GM23338 (cell line): ENCODE measurements around the gene ATP10A.

ENCODE experiments used
- CREB1 ChIP-seq: fragments of 250-450 bp; sonication (Bioruptor Pico); IDR thresholded peaks from 2 replicates; pipeline ENCODE4 v1.5.0; 2020; ENCODE audit warnings: low read depth, mild to moderate bottlenecking, moderate library complexity
- ETS1 ChIP-seq: IDR thresholded peaks from 2 replicates; pipeline ENCODE4 v1.6.1; 2016; ENCODE audit warnings: antibody characterized with exemption
- EZH2 ChIP-seq: fragments of 200-600 bp; sonication (generic); IDR thresholded peaks from one replicate; pipeline ENCODE4 v1.8.0; 2017; ENCODE audit warnings: antibody characterized with exemption, mild to moderate bottlenecking, low read depth; ENCODE audit not compliant: unreplicated experiment
- EZH2phosphoT487 ChIP-seq: fragments of 200-600 bp; sonication (generic); IDR thresholded peaks from one replicate; pipeline ENCODE4 v1.8.1; 2018; ENCODE audit warnings: antibody characterized with exemption; ENCODE audit not compliant: unreplicated experiment
- JUNB ChIP-seq: IDR thresholded peaks from one replicate; pipeline ENCODE4 v1.6.1; 2016; ENCODE audit warnings: antibody characterized with exemption; ENCODE audit not compliant: unreplicated experiment
- NANOG ChIP-seq: IDR thresholded peaks from 2 replicates; pipeline ENCODE4 v1.6.1; 2016; ENCODE audit warnings: antibody characterized with exemption, borderline replicate concordance
- POLR2AphosphoS5 ChIP-seq: IDR thresholded peaks from 2 replicates; pipeline ENCODE4 v1.6.1; 2016; ENCODE audit warnings: antibody characterized with exemption, low read depth
- STAT1 ChIP-seq: IDR thresholded peaks from one replicate; pipeline ENCODE4 v1.6.1; 2016; ENCODE audit warnings: antibody characterized with exemption; ENCODE audit not compliant: unreplicated experiment
- ZNF114 ChIP-seq: fragments of 250-450 bp; sonication (Bioruptor Pico); IDR thresholded peaks from 2 replicates; pipeline ENCODE4 v1.5.0; 2020; ENCODE audit warnings: mild to moderate bottlenecking, moderate library complexity
- ZNF331 ChIP-seq: fragments of 250-450 bp; sonication (Bioruptor Pico); IDR thresholded peaks from 2 replicates; pipeline ENCODE4 v1.5.0; 2020; ENCODE audit warnings: low read depth, mild to moderate bottlenecking, moderate library complexity
- ZNF462 ChIP-seq: fragments of 250-450 bp; sonication (Bioruptor Pico); IDR thresholded peaks from 2 replicates; pipeline ENCODE4 v1.5.0; 2020; ENCODE audit warnings: mild to moderate bottlenecking, moderate library complexity
- TF ChIP-seq, protein P1 (sequence below), 2 experiments: fragments of 200-600 bp in 1 of 2; sonication (generic) in 1 of 2; conservative IDR thresholded peaks; 2 replicates each; pipeline versions ENCODE4 v1.5.1 to v1.6.1; 2016 to 2017; ENCODE audit warnings: antibody characterized with exemption in 2 of 2, low read depth in 2 of 2, mild to moderate bottlenecking in 2 of 2, moderate library complexity in 1 of 2
- TF ChIP-seq, protein P2 (sequence below): IDR thresholded peaks from one replicate; pipeline ENCODE4 v1.6.1; 2018; ENCODE audit warnings: antibody characterized with exemption; ENCODE audit not compliant: unreplicated experiment

- no peak for TF ChIP-seq EZH2
- no peak for TF ChIP-seq CREB1
- TF ChIP-seq, protein P1, sequence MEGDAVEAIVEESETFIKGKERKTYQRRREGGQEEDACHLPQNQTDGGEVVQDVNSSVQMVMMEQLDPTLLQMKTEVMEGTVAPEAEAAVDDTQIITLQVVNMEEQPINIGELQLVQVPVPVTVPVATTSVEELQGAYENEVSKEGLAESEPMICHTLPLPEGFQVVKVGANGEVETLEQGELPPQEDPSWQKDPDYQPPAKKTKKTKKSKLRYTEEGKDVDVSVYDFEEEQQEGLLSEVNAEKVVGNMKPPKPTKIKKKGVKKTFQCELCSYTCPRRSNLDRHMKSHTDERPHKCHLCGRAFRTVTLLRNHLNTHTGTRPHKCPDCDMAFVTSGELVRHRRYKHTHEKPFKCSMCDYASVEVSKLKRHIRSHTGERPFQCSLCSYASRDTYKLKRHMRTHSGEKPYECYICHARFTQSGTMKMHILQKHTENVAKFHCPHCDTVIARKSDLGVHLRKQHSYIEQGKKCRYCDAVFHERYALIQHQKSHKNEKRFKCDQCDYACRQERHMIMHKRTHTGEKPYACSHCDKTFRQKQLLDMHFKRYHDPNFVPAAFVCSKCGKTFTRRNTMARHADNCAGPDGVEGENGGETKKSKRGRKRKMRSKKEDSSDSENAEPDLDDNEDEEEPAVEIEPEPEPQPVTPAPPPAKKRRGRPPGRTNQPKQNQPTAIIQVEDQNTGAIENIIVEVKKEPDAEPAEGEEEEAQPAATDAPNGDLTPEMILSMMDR (conservative IDR thresholded peaks at IDR 0.05; ENCODE audit: low read depth in 2 of 2): no peak
- no peak for TF ChIP-seq ZNF462
- TF ChIP-seq JUNB: no peak
- TF ChIP-seq EZH2phosphoT487: no peak
- TF ChIP-seq, protein P2, sequence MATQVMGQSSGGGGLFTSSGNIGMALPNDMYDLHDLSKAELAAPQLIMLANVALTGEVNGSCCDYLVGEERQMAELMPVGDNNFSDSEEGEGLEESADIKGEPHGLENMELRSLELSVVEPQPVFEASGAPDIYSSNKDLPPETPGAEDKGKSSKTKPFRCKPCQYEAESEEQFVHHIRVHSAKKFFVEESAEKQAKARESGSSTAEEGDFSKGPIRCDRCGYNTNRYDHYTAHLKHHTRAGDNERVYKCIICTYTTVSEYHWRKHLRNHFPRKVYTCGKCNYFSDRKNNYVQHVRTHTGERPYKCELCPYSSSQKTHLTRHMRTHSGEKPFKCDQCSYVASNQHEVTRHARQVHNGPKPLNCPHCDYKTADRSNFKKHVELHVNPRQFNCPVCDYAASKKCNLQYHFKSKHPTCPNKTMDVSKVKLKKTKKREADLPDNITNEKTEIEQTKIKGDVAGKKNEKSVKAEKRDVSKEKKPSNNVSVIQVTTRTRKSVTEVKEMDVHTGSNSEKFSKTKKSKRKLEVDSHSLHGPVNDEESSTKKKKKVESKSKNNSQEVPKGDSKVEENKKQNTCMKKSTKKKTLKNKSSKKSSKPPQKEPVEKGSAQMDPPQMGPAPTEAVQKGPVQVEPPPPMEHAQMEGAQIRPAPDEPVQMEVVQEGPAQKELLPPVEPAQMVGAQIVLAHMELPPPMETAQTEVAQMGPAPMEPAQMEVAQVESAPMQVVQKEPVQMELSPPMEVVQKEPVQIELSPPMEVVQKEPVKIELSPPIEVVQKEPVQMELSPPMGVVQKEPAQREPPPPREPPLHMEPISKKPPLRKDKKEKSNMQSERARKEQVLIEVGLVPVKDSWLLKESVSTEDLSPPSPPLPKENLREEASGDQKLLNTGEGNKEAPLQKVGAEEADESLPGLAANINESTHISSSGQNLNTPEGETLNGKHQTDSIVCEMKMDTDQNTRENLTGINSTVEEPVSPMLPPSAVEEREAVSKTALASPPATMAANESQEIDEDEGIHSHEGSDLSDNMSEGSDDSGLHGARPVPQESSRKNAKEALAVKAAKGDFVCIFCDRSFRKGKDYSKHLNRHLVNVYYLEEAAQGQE: no peak
- TF ChIP-seq POLR2AphosphoS5: no peak
- no peak for TF ChIP-seq NANOG
- TF ChIP-seq ETS1: no peak
- TF ChIP-seq STAT1: no peak
- no peak for TF ChIP-seq ZNF331
- no peak for TF ChIP-seq ZNF114 (CRISPR knock-in tag)
Measured at GRCh38 chr15:25793354-25794050, 69.6 kb downstream of the ATP10A start.
